Mesothelial cell of epicardium (in vitro differentiated cells): ENCODE data around the gene CKS1B. TPM values are rescaled to one million over a fixed set of nuclear protein-coding genes. Genes with fewer than 3 reads are reported as not detected.

ENCODE experiments used
- DNase-seq, 2 experiments: peaks; one replicate each; pipeline ENCODE4 v3.0.0; 2021; ENCODE audit warnings: low spot score in 2 of 2; ENCODE audit not compliant: unreplicated experiment in 2 of 2
- H3K27ac Mint-ChIP-seq: 2 replicates; pipeline ENCODE4 v1.8.0; 2021; ENCODE audit warnings: mixed read lengths
- H3K27me3 Mint-ChIP-seq: 2 replicates; pipeline ENCODE4 v1.8.0; 2021; ENCODE audit warnings: low read depth, mixed read lengths
- H3K36me3 Mint-ChIP-seq: 2 replicates; pipeline ENCODE4 v1.8.0; 2021; ENCODE audit warnings: mixed read lengths
- H3K4me1 Mint-ChIP-seq: 2 replicates; pipeline ENCODE4 v1.8.0; 2021; ENCODE audit warnings: mixed read lengths
- H3K4me3 Mint-ChIP-seq: 2 replicates; pipeline ENCODE4 v1.8.0; 2021; ENCODE audit warnings: mild to moderate bottlenecking, moderate library complexity, mixed read lengths
- H3K9me3 Mint-ChIP-seq: 2 replicates; pipeline ENCODE4 v1.8.0; 2021; ENCODE audit warnings: mixed read lengths
- CTCF ChIP-seq: fragments of 200-600 bp; sonication (generic); IDR thresholded peaks from one replicate; pipeline ENCODE4 v1.5.0; 2021; ENCODE audit warnings: antibody characterized with exemption; ENCODE audit not compliant: unreplicated experiment
- total RNA-seq: library from RNA; stranded (reverse); gene quantifications from 3 replicates; pipeline ENCODE4 v1.2.1, GENCODE V29; 2021

Gene CKS1B
- total RNA-seq, 1 donor from 2014 or later, result 68.2 TPM

- no peak for DNase-seq
- Mint-ChIP-seq H3K9me3 (no peaks in the 10 kb centered on the region), H3K4me3 (no peak overlapping the region), H3K36me3 (no peaks in the 10 kb centered on the region), H3K27me3 (no peaks in the 10 kb centered on the region), H3K4me1 (peaks cover 17% of the 10 kb centered on the region), H3K27ac (no peak overlapping the region)
- no peak for TF ChIP-seq CTCF
Measured at GRCh38 chr1:154996966-154997701, 22.7 kb downstream of the CKS1B start.

GRCh38 chr1:154998201-154998780 is 23.8 kb downstream of the CKS1B start:
- Mint-ChIP-seq H3K36me3 (no peaks in the 10 kb centered on the region), H3K27me3 (no peaks in the 10 kb centered on the region), H3K9me3 (no peaks in the 10 kb centered on the region), H3K4me1 (peaks cover 17% of the 10 kb centered on the region), H3K4me3 (peak overlapping the region; percentile 26), H3K27ac (no peak overlapping the region)
- no peak for DNase-seq
- no peak for TF ChIP-seq CTCF

GRCh38 chr1:154998818-154999570 is 24.5 kb downstream of the CKS1B start:
- Mint-ChIP-seq H3K36me3 (no peaks in the 10 kb centered on the region), H3K9me3 (no peaks in the 10 kb centered on the region), H3K27ac (peak overlapping the region; percentile 91), H3K4me3 (peak overlapping the region; percentile 68), H3K4me1 (peaks cover 22% of the 10 kb centered on the region), H3K27me3 (no peaks in the 10 kb centered on the region)
- peak; percentile 81 for TF ChIP-seq CTCF
- DNase-seq, result peak in 1 of 2 experiments; percentile 82

- Mint-ChIP-seq H3K36me3 (no peaks in the 10 kb centered on the region), H3K9me3 (no peaks in the 10 kb centered on the region), H3K4me1 (peaks cover 29% of the 10 kb centered on the region), H3K4me3 (peak overlapping the region; percentile 90), H3K27me3 (no peaks in the 10 kb centered on the region), H3K27ac (peak overlapping the region; percentile 99)
- no peak for TF ChIP-seq CTCF
- peak in 1 of 2 experiments; percentile 65 for DNase-seq
Measured at GRCh38 chr1:154999571-155000410, 25.3 kb downstream of the CKS1B start.

GRCh38 chr1:155000411-155000725 is 25.9 kb downstream of the CKS1B start:
- H3K27me3 Mint-ChIP-seq, result no peaks in the 10 kb centered on the region
- no peaks in the 10 kb centered on the region for H3K36me3 Mint-ChIP-seq
- H3K9me3 Mint-ChIP-seq, result no peaks in the 10 kb centered on the region
- H3K4me3 Mint-ChIP-seq, result peak overlapping the region; percentile 90
- DNase-seq, result peak in 1 of 2 experiments; percentile 59
- TF ChIP-seq CTCF, result no peak
- H3K27ac Mint-ChIP-seq, result peak overlapping the region; percentile 99
- peaks cover 29% of the 10 kb centered on the region for H3K4me1 Mint-ChIP-seq
